Panc1 (cell line): Measurements from ENCODE around the gene SYT2. TPM values are rescaled to one million over a fixed set of nuclear protein-coding genes. Genes with fewer than 3 reads are reported as not detected.
"Not testable (repeated sequence)": the region's sequence is repeated elsewhere in the genome, so short reads cannot be mapped to it uniquely, and the experiment has no call there.

Experiments used
- ATAC-seq: fragments of 200-7000 bp; cut with Tn5 transposase; 2 replicates; pipeline ENCODE4 v1.9.1; 2020; ENCODE audit warnings: mild to moderate bottlenecking, moderate library complexity
- BruUV-seq: library from RNA; stranded (reverse); fragments of 400-500 nt; replicated peaks from 2 replicates; lab custom pipeline; 2021; lab: Mats Ljungman, UMichigan
- CTCF ChIA-PET: fragments of 300-600 bp; sonication (Branson Sonifier 250); formaldehyde crosslinking; loops from one replicate; lab custom pipeline; 2022; ENCODE audit warnings: antibody characterized with exemption; lab: Charles Lee
- POLR2A ChIA-PET: fragments of 300-600 bp; sonication (Branson Sonifier 250); formaldehyde crosslinking; loops from one replicate; lab custom pipeline; 2022; ENCODE audit warnings: antibody characterized with exemption; lab: Charles Lee
- DNase-seq: peaks from one replicate; pipeline ENCODE4 v3.0.0-alpha.2; 2010; ENCODE audit warnings: low read depth, low spot score
- H3K27ac ChIP-seq: 2 replicates; pipeline ENCODE4 v1.5.1; 2011; ENCODE audit warnings: mild to moderate bottlenecking, low read length, inconsistent platforms
- H3K27me3 ChIP-seq: fragments of 200-500 bp; sonication (Bioruptor generic); 2 replicates; pipeline ENCODE4 v1.6.0; 2014; ENCODE audit warnings: low read length, inconsistent platforms; ENCODE audit not compliant: control insufficient read depth, insufficient read depth
- H3K36me3 ChIP-seq: fragments of 200-500 bp; sonication (Bioruptor generic); 2 replicates; pipeline ENCODE4 v1.5.1; 2014; ENCODE audit warnings: inconsistent platforms, mild to moderate bottlenecking, low read length, moderate library complexity; ENCODE audit not compliant: control insufficient read depth, insufficient read depth
- H3K4me1 ChIP-seq: 2 replicates; pipeline ENCODE4 v1.5.1; 2011; ENCODE audit warnings: inconsistent platforms, mild to moderate bottlenecking, low read length, moderate library complexity; ENCODE audit not compliant: control insufficient read depth, insufficient read depth
- H3K4me3 ChIP-seq, 2 experiments: 2 replicates each; pipeline ENCODE4 v1.5.1; 2011 to 2012; ENCODE audit warnings: low read depth in 2 of 2, low read length in 2 of 2, mild to moderate bottlenecking in 2 of 2, inconsistent platforms in 1 of 2, moderate library complexity in 1 of 2
- H3K9me3 ChIP-seq: fragments of 200-500 bp; sonication (Bioruptor generic); 2 replicates; pipeline ENCODE4 v1.5.1; 2014; ENCODE audit warnings: low read depth, mild to moderate bottlenecking, inconsistent platforms, low read length, moderate library complexity; ENCODE audit not compliant: control insufficient read depth, insufficient read depth
- POLR2AphosphoS5 ChIP-seq: IDR thresholded peaks from 2 replicates; pipeline ENCODE4 v1.6.1; 2012; ENCODE audit warnings: mild to moderate bottlenecking, low read depth, low read length, moderate library complexity
- REST ChIP-seq, 2 experiments: IDR thresholded peaks; 2 replicates each; pipeline ENCODE4 v1.6.1; 2011 to 2012; ENCODE audit warnings: low read depth in 2 of 2, control low read depth in 1 of 2, low read length in 1 of 2, mild to moderate bottlenecking in 1 of 2, moderate library complexity in 1 of 2; ENCODE audit not compliant: insufficient read depth in 1 of 2
- SIN3A ChIP-seq: IDR thresholded peaks from 2 replicates; pipeline ENCODE4 v1.6.1; 2012; ENCODE audit warnings: low read depth, mild to moderate bottlenecking, low read length, moderate library complexity, borderline replicate concordance; ENCODE audit not compliant: insufficient read depth
- TCF7L2 ChIP-seq: IDR thresholded peaks from 2 replicates; pipeline ENCODE4 v1.6.1; 2011; ENCODE audit warnings: mild to moderate bottlenecking, low read depth, low read length, inconsistent platforms
- in situ Hi-C: cut with HindIII; loops from 2 replicates; pipeline ENCODE4 v1.10.0; 2016; ENCODE audit warnings: low sequenced_read_pairs, low pct_unique_long_range_greater_than_20kb
- intact Hi-C: fragments of 100-400 bp; cut with micrococcal nuclease; formaldehyde crosslinking; loops from one replicate; pipeline ENCODE4 v1.10.0; 2022; ENCODE audit not compliant: unreplicated experiment
- total RNA-seq: library from RNA; stranded (reverse); gene quantifications from one replicate; pipeline ENCODE4 v1.2.1, GENCODE V29; 2021; ENCODE audit not compliant: unreplicated experiment
- TF ChIP-seq, protein P1 (sequence below): fragments of 450-650 bp; IDR thresholded peaks from 2 replicates; pipeline ENCODE4 v1.5.1; 2017; ENCODE audit warnings: mild to moderate bottlenecking

The SYT2 gene
- total RNA-seq, 1 experiment from 2014 or later: 0.03 TPM

- ATAC-seq: no peak
- TF ChIP-seq, protein P1, sequence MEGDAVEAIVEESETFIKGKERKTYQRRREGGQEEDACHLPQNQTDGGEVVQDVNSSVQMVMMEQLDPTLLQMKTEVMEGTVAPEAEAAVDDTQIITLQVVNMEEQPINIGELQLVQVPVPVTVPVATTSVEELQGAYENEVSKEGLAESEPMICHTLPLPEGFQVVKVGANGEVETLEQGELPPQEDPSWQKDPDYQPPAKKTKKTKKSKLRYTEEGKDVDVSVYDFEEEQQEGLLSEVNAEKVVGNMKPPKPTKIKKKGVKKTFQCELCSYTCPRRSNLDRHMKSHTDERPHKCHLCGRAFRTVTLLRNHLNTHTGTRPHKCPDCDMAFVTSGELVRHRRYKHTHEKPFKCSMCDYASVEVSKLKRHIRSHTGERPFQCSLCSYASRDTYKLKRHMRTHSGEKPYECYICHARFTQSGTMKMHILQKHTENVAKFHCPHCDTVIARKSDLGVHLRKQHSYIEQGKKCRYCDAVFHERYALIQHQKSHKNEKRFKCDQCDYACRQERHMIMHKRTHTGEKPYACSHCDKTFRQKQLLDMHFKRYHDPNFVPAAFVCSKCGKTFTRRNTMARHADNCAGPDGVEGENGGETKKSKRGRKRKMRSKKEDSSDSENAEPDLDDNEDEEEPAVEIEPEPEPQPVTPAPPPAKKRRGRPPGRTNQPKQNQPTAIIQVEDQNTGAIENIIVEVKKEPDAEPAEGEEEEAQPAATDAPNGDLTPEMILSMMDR: no peak
- no peak for TF ChIP-seq TCF7L2
- TF ChIP-seq POLR2AphosphoS5: no peak
- no peak for TF ChIP-seq REST (IDR thresholded peaks at IDR 0.05; ENCODE audit: insufficient read depth in 1 of 2, low read depth in 2 of 2, low read length in 1 of 2)
- no peak for TF ChIP-seq SIN3A
- intact Hi-C loops: no loop called here
- POLR2A ChIA-PET: no interaction called here
- no peaks in the 10 kb centered on the region for H3K4me1 ChIP-seq
- in situ Hi-C loops: no loop called here
- H3K4me3 ChIP-seq: no peak overlapping the region
- no peaks in the 10 kb centered on the region for H3K9me3 ChIP-seq
- H3K27me3 ChIP-seq: no peaks in the 10 kb centered on the region
- no peak overlapping the region for H3K27ac ChIP-seq
- no peaks in the 10 kb centered on the region for H3K36me3 ChIP-seq
- no peak for DNase-seq
- CTCF ChIA-PET: no interaction called here
- BruUV-seq: no TSS peak
Measured at GRCh38 chr1:202619505-202619904, 90.7 kb downstream of the SYT2 start.

- POLR2A ChIA-PET, in situ Hi-C loops, BruUV-seq: not testable (repeated sequence)
Measured at GRCh38 chr1:202619012-202619411, 91.2 kb downstream of the SYT2 start.

GRCh38 chr1:202616355-202616915 lies 93.8 kb downstream of the SYT2 start:
- POLR2A ChIA-PET: no interaction called here
- no peaks in the 10 kb centered on the region for H3K36me3 ChIP-seq
- no peak overlapping the region for H3K27ac ChIP-seq
- no peaks in the 10 kb centered on the region for H3K4me1 ChIP-seq
- no TSS peak for BruUV-seq
- no peak for DNase-seq
- in situ Hi-C loops (no loop called here), intact Hi-C loops (no loop called here)
- H3K4me3 ChIP-seq: no peak overlapping the region
- H3K9me3 ChIP-seq: no peaks in the 10 kb centered on the region
- CTCF ChIA-PET: no interaction called here
- H3K27me3 ChIP-seq: no peaks in the 10 kb centered on the region
- ATAC-seq: no peak
- TF ChIP-seq POLR2AphosphoS5 (no peak), TCF7L2 (no peak), SIN3A (no peak), REST (IDR thresholded peaks at IDR 0.05; ENCODE audit: insufficient read depth in 1 of 2, low read depth in 2 of 2, low read length in 1 of 2) (no peak)
- TF ChIP-seq, protein P1: no peak

More at GRCh38 chr1:202619012-202619411, 91.2 kb downstream of the SYT2 start:
- DNase-seq, H3K27me3 ChIP-seq, ATAC-seq, intact Hi-C loops, H3K9me3 ChIP-seq, CTCF ChIA-PET, H3K27ac ChIP-seq, H3K4me1 ChIP-seq, H3K4me3 ChIP-seq, H3K36me3 ChIP-seq: not testable (repeated sequence)
